Caco-2 (cell line): ENCODE results near the gene PHB1. TPM values are rescaled to one million over a fixed set of nuclear protein-coding genes. Genes with fewer than 3 reads are reported as not detected.

ENCODE experiments used
- BruUV-seq: library from RNA; stranded (reverse); fragments of 400-500 nt; replicated peaks from 2 replicates; lab custom pipeline; 2021; lab: Mats Ljungman, UMichigan
- CTCF ChIA-PET: fragments of 300-600 bp; sonication (Branson Sonifier 250); formaldehyde crosslinking; loops from one replicate; lab custom pipeline; 2022; ENCODE audit warnings: antibody characterized with exemption; lab: Charles Lee
- POLR2A ChIA-PET: fragments of 300-600 bp; sonication (Branson Sonifier 250); formaldehyde crosslinking; loops from one replicate; lab custom pipeline; 2022; ENCODE audit warnings: antibody characterized with exemption; lab: Charles Lee
- DNase-seq, 2 experiments: peaks; one replicate each; pipeline versions ENCODE4 v3.0.0 to v3.0.0-alpha.2; 2020 to 2022
- H3K27me3 ChIP-seq: replicated peaks from 2 replicates; pipeline ENCODE4 v1.6.0; 2011; ENCODE audit warnings: low read length; ENCODE audit not compliant: control insufficient read depth, insufficient read depth
- H3K36me3 ChIP-seq: 2 replicates; pipeline ENCODE4 v1.5.1; 2011; ENCODE audit warnings: low read length; ENCODE audit not compliant: control insufficient read depth, insufficient read depth
- H3K4me1 ChIP-seq: fragments of 250-450 bp; sonication (Bioruptor Pico); 2 replicates; pipeline ENCODE4 v1.5.1; 2020; ENCODE audit warnings: mild to moderate bottlenecking
- H3K4me3 ChIP-seq: 2 replicates; pipeline ENCODE4 v1.5.1; 2011; ENCODE audit warnings: low read depth, mild to moderate bottlenecking, control low read depth, low read length
- H3K9me3 ChIP-seq: fragments of 250-450 bp; sonication (Bioruptor Pico); 2 replicates; pipeline ENCODE4 v1.5.1; 2020; ENCODE audit warnings: mild to moderate bottlenecking, moderate library complexity
- H3K27ac Mint-ChIP-seq: one replicate; pipeline ENCODE4 v1.8.0; 2022; ENCODE audit warnings: mixed read lengths; ENCODE audit not compliant: unreplicated experiment
- H3K27me3 Mint-ChIP-seq: one replicate; pipeline ENCODE4 v1.8.0; 2022; ENCODE audit warnings: mixed read lengths; ENCODE audit not compliant: insufficient read depth, unreplicated experiment
- H3K36me3 Mint-ChIP-seq: one replicate; pipeline ENCODE4 v1.8.0; 2022; ENCODE audit warnings: mild to moderate bottlenecking, mixed read lengths; ENCODE audit not compliant: insufficient read depth, unreplicated experiment
- H3K4me1 Mint-ChIP-seq: one replicate; pipeline ENCODE4 v1.8.0; 2022; ENCODE audit warnings: low read depth, mixed read lengths; ENCODE audit not compliant: unreplicated experiment
- H3K4me3 Mint-ChIP-seq: one replicate; pipeline ENCODE4 v1.8.0; 2022; ENCODE audit warnings: mild to moderate bottlenecking, moderate library complexity, mixed read lengths; ENCODE audit not compliant: unreplicated experiment
- H3K9me3 Mint-ChIP-seq: one replicate; pipeline ENCODE4 v1.8.0; 2022; ENCODE audit warnings: mixed read lengths; ENCODE audit not compliant: unreplicated experiment
- CTCF ChIP-seq, 2 experiments: fragments of 200-600 bp in 1 of 2; IDR thresholded peaks; 1 replicate in 1 of 2; 2 replicates in 1 of 2; pipeline versions ENCODE4 v1.5.1 to v1.8.0; 2011 to 2022; ENCODE audit warnings: antibody characterized with exemption in 1 of 2, control low read depth in 1 of 2, inconsistent platforms in 1 of 2, low read depth in 1 of 2, low read length in 1 of 2, mild to moderate bottlenecking in 1 of 2, moderate library complexity in 1 of 2; ENCODE audit not compliant: insufficient read depth in 1 of 2, severe bottlenecking in 1 of 2, unreplicated experiment in 1 of 2
- intact Hi-C: fragments of 100-400 bp; cut with micrococcal nuclease; formaldehyde crosslinking; loops from one replicate; pipeline ENCODE4 v1.10.0; 2022; ENCODE audit not compliant: unreplicated experiment
- total RNA-seq: library from RNA; stranded (reverse); gene quantifications from 2 replicates; pipeline ENCODE4 v1.2.3, GENCODE V29; 2022

Gene PHB1
- total RNA-seq, 1 experiment from 2014 or later = 761 TPM

GRCh38 chr17:49444384-49444783, 29.7 kb upstream of the PHB1 start:
- H3K9me3 Mint-ChIP-seq = no peaks in the 10 kb centered on the region
- H3K4me3 Mint-ChIP-seq = no peak overlapping the region
- H3K36me3 ChIP-seq = no peaks in the 10 kb centered on the region
- H3K4me1 Mint-ChIP-seq = no peaks in the 10 kb centered on the region
- no peaks in the 10 kb centered on the region for H3K27me3 ChIP-seq
- no TSS peak for BruUV-seq
- H3K4me1 ChIP-seq = no peaks in the 10 kb centered on the region
- no peak overlapping the region for H3K4me3 ChIP-seq
- ChIA-PET CTCF (no interaction called here), POLR2A (interaction anchor here (0.5 kb wide), 1 partner anchor 1309 kb away, joined by 3 read pairs; no protein-coding TSS in a partner anchor)
- peaks cover 5% of the 10 kb centered on the region for H3K36me3 Mint-ChIP-seq
- no peaks in the 10 kb centered on the region for H3K9me3 ChIP-seq
- intact Hi-C loops = no loop called here
- peaks cover 30% of the 10 kb centered on the region for H3K27me3 Mint-ChIP-seq
- peak in 1 of 2 experiments; percentile 25 for DNase-seq
- no peak overlapping the region for H3K27ac Mint-ChIP-seq
- no peak for TF ChIP-seq CTCF (IDR thresholded peaks at IDR 0.05; ENCODE audit: insufficient read depth in 1 of 2, low read depth in 1 of 2, low read length in 1 of 2, severe bottlenecking in 1 of 2, unreplicated experiment in 1 of 2)

DNA sequence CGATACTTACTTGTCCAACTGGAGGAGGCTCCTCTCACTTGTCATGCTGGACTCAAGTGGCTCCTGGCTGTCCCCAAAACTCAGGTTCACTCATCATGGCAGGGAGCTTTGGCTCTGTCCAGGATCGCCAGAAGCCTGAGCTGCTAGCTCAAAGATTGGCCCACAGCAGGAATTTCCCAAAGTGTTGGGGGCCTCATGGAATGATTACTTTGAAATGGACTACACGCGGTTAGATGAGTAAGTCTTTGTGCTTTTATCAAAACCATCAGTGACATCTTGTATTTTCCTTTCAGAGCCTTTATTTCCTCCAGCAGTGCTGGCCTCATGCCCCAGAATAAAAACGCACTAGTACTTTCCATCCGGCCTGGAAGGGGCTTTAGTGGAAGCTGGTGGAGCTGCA, 29.2 kb upstream of the PHB1 start:
- ChIA-PET CTCF (interaction anchor here (0.5 to 1.3 kb wide), 2 partner anchors 112 to 1274 kb away, joined by 3 to 5 read pairs; no protein-coding TSS in a partner anchor), POLR2A (interaction anchor here (0.5 kb wide), 1 partner anchor 1310 kb away, joined by 3 read pairs; no protein-coding TSS in a partner anchor)
- Mint-ChIP-seq H3K36me3 (peaks cover 5% of the 10 kb centered on the region), H3K4me3 (no peak overlapping the region), H3K27ac (no peak overlapping the region), H3K4me1 (no peaks in the 10 kb centered on the region), H3K27me3 (peaks cover 34% of the 10 kb centered on the region), H3K9me3 (no peaks in the 10 kb centered on the region)
- peak in 1 of 2 experiments; percentile 35 for DNase-seq
- Histone ChIP-seq H3K4me3 (no peak overlapping the region), H3K36me3 (no peaks in the 10 kb centered on the region), H3K9me3 (no peaks in the 10 kb centered on the region), H3K27me3 (peaks cover 2% of the 10 kb centered on the region; the same call in 1 of the 2 replicates), H3K4me1 (no peaks in the 10 kb centered on the region)
- intact Hi-C loops = no loop called here
- no peak for TF ChIP-seq CTCF (IDR thresholded peaks at IDR 0.05; ENCODE audit: insufficient read depth in 1 of 2, low read depth in 1 of 2, low read length in 1 of 2, severe bottlenecking in 1 of 2, unreplicated experiment in 1 of 2)
- BruUV-seq = no TSS peak

DNA sequence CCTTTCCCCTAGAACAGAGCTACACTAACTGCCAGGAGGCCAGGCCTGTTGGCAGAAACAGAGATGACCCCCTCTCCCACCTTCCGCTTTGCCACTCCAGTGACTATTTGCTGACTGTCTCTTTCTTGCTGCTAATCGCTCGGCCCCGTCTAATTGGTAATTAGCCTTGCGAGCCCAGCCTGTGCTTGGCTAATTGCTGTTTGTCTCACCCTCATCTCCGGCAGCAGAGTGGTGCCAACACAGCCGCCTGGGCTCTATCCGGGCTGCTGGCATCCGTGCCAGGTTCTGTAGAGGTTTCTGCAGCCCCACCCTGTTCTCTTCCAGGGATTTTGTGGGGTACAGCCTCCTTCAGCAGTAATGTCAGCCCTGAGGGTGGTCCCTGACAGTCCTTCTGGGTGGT, 27.4 kb upstream of the PHB1 start:
- Histone ChIP-seq H3K4me1 (no peaks in the 10 kb centered on the region), H3K27me3 (peaks cover 3% of the 10 kb centered on the region; the same call in 1 of the 2 replicates), H3K4me3 (no peak overlapping the region), H3K9me3 (no peaks in the 10 kb centered on the region), H3K36me3 (no peaks in the 10 kb centered on the region)
- no peak for TF ChIP-seq CTCF (IDR thresholded peaks at IDR 0.05; ENCODE audit: insufficient read depth in 1 of 2, low read depth in 1 of 2, low read length in 1 of 2, severe bottlenecking in 1 of 2, unreplicated experiment in 1 of 2)
- BruUV-seq = no TSS peak
- Mint-ChIP-seq H3K36me3 (peaks cover 2% of the 10 kb centered on the region), H3K27me3 (peaks cover 38% of the 10 kb centered on the region), H3K9me3 (no peaks in the 10 kb centered on the region), H3K4me1 (no peaks in the 10 kb centered on the region), H3K27ac (no peak overlapping the region), H3K4me3 (no peak overlapping the region)
- ChIA-PET POLR2A (no interaction called here), CTCF (interaction anchor here (1.2 kb wide), 1 partner anchor 114 kb away, joined by 6 read pairs; no protein-coding TSS in a partner anchor)
- peak in 1 of 2 experiments; percentile 30 for DNase-seq
- intact Hi-C loops = no loop called here
